Left lung (tissue), 10 donors: ENCODE results near the gene CCDC85A. TPM values are rescaled to one million over a fixed set of nuclear protein-coding genes. Genes with fewer than 3 reads are reported as not detected.

Experiments used
- ATAC-seq: fragments of 200-7000 bp; cut with Tn5 transposase; one replicate; pipeline ENCODE4 v1.9.1; 2020; ENCODE audit warnings: moderate library complexity
- DNase-seq, 4 donors: peaks; one replicate each; pipeline ENCODE4 v3.0.0-alpha.2; 2013 to 2020
- H3K27ac ChIP-seq, 2 donors: fragments of 200-600 bp; sonication (generic) in 1 of 2; one replicate each; pipeline versions ENCODE4 v1.5.0 to v1.8.0; 2020 to 2021
- H3K27me3 ChIP-seq, 2 donors: fragments of 200-600 bp; sonication (generic) in 1 of 2; one replicate each; pipeline versions ENCODE4 v1.5.0 to v1.8.0; 2020 to 2021
- H3K36me3 ChIP-seq, 2 donors: fragments of 200-600 bp; sonication (generic) in 1 of 2; one replicate each; pipeline versions ENCODE4 v1.5.0 to v1.8.0; 2020 to 2021
- H3K4me1 ChIP-seq, 2 donors: fragments of 200-600 bp; one replicate each; pipeline ENCODE4 v1.8.0; 2021
- H3K4me3 ChIP-seq, 2 donors: fragments of 200-600 bp; sonication (generic) in 1 of 2; one replicate each; pipeline versions ENCODE4 v1.5.0 to v1.8.0; 2020 to 2021; ENCODE audit warnings: mild to moderate bottlenecking in 1 of 2
- H3K9me3 ChIP-seq, 2 donors: fragments of 200-600 bp; sonication (generic) in 1 of 2; one replicate each; pipeline versions ENCODE4 v1.5.0 to v1.8.0; 2020 to 2021
- intact Hi-C, 2 donors: fragments of 100-400 bp; cut with DNase I; formaldehyde crosslinking; loops; one replicate each; pipeline versions ENCODE4 v1.11.2 to v1.14.2; 2022
- polyA plus RNA-seq, 6 donors: library from polyadenylated mRNA; unstranded; fragments of 120-200 nt; gene quantifications; one replicate each; pipeline ENCODE4 v1.2.1, GENCODE V29; 2013; ENCODE audit not compliant: insufficient read length in 6 of 6
- total RNA-seq, 2 donors: library from RNA; stranded (reverse); fragmentation: NEBNext Ultra II Directional; extraction: Animal tissue kit (Norgen Biotek cat#: 25700); gene quantifications; one replicate each; pipeline ENCODE4 v1.2.1, GENCODE V29; 2021
- TF ChIP-seq, protein P1 (sequence below), 2 donors: fragments of 200-600 bp; sonication (generic) in 1 of 2; IDR thresholded peaks; one replicate each; pipeline versions ENCODE4 v1.5.0 to v1.8.0; 2021; ENCODE audit warnings: antibody characterized with exemption in 2 of 2
- donor health status: DM: no; HTN: yes; CAD: no.
- donor health status: DM: no; HTN: no; CAD: no.

CCDC85A gene
- total and polyA plus RNA-seq, 8 donors = 1.2 to 8.7 (median 2.2) TPM

- H3K4me3 ChIP-seq = no peak overlapping the region
- H3K9me3 ChIP-seq = no peaks in the 10 kb centered on the region
- no peaks in the 10 kb centered on the region for H3K27me3 ChIP-seq
- intact Hi-C loops = no loop called here
- TF ChIP-seq, protein P1, sequence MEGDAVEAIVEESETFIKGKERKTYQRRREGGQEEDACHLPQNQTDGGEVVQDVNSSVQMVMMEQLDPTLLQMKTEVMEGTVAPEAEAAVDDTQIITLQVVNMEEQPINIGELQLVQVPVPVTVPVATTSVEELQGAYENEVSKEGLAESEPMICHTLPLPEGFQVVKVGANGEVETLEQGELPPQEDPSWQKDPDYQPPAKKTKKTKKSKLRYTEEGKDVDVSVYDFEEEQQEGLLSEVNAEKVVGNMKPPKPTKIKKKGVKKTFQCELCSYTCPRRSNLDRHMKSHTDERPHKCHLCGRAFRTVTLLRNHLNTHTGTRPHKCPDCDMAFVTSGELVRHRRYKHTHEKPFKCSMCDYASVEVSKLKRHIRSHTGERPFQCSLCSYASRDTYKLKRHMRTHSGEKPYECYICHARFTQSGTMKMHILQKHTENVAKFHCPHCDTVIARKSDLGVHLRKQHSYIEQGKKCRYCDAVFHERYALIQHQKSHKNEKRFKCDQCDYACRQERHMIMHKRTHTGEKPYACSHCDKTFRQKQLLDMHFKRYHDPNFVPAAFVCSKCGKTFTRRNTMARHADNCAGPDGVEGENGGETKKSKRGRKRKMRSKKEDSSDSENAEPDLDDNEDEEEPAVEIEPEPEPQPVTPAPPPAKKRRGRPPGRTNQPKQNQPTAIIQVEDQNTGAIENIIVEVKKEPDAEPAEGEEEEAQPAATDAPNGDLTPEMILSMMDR (IDR thresholded peaks at IDR 0.05) = no peak
- no peak overlapping the region for H3K27ac ChIP-seq
- H3K36me3 ChIP-seq = no peaks in the 10 kb centered on the region
- no peaks in the 10 kb centered on the region for H3K4me1 ChIP-seq
- no peak for DNase-seq
- no peak for ATAC-seq
Measured at GRCh38 chr2:56386657-56387056, 202.9 kb downstream of the CCDC85A start.

- no peak for ATAC-seq
- Histone ChIP-seq H3K9me3 (no peaks in the 10 kb centered on the region), H3K4me1 (no peaks in the 10 kb centered on the region), H3K4me3 (no peak overlapping the region), H3K27me3 (no peaks in the 10 kb centered on the region), H3K27ac (no peak overlapping the region), H3K36me3 (no peaks in the 10 kb centered on the region)
- intact Hi-C loops = no loop called here
- DNase-seq = no peak
- TF ChIP-seq, protein P1 (IDR thresholded peaks at IDR 0.05) = no peak
Measured at GRCh38 chr2:56390644-56391043, 206.9 kb downstream of the CCDC85A start.

DNA sequence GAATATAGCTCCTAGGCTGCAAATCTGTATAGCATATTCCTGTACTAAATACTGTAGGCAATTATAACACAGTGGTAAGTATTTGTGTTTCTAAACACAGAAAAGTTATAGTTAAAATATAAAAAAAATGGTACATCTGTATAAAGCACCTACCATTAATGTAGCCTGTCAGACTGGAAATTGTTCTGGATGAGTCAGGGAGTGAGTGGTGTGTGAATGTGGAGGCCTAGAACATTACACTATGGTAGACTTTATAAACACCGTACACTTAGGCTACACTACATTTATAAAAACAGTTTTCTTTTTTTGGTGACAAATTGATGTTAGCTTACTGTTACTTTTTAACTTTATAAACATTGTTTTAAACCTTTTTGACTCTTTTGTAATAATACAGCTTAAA lies 226.3 kb downstream of the CCDC85A start:
- Histone ChIP-seq H3K4me3 (no peak overlapping the region), H3K27ac (no peak overlapping the region), H3K9me3 (no peaks in the 10 kb centered on the region), H3K27me3 (no peaks in the 10 kb centered on the region), H3K36me3 (no peaks in the 10 kb centered on the region), H3K4me1 (no peaks in the 10 kb centered on the region)
- intact Hi-C loops = no loop called here
- TF ChIP-seq, protein P1 (IDR thresholded peaks at IDR 0.05) = no peak
- ATAC-seq = no peak
- no peak for DNase-seq

DNA sequence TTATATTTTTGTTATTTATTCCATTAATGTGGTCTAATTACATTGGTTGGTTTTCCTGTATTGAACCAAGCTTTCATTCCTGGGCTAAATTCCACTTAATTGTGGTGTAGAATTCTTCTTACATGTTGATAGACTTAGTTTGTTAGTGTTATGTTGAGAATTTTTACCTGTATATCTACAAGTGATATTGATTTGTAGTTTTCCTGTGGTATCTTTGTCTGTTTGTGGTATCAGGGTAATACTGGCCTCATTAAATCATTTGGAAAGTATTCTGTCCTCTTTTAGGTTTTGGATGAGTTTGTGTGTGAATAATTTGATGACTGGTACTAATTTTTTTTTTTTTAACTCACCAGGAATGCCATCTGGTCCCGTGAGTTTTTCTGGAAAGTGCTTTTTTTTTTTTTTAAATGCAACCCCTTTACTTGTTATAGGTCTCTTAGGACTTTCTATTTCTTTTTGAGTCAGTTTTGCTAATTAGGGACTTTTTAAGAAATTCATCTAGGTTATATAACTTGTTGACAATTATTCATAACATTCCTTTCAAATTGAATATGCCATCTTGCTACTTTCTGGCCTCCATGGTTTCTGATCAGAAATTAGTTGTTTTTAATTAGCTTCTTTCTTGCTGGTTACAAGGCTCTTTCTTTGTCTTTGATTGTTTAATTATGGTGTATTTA lies 232.8 kb downstream of the CCDC85A start:
- H3K4me1 ChIP-seq = no peaks in the 10 kb centered on the region
- H3K27ac ChIP-seq = no peak overlapping the region
- ATAC-seq (no peak), DNase-seq (no peak)
- H3K9me3 ChIP-seq = peaks cover 0 to 5% of the 10 kb centered on the region in 2 donors
- no peaks in the 10 kb centered on the region for H3K36me3 ChIP-seq
- TF ChIP-seq, protein P1 (IDR thresholded peaks at IDR 0.05) = no peak
- no peaks in the 10 kb centered on the region for H3K27me3 ChIP-seq
- intact Hi-C loops = no loop called here
- H3K4me3 ChIP-seq = no peak overlapping the region
